Spleen (tissue), 7 donors: Measurements from ENCODE around the gene CACNA1D.

ENCODE experiments used
- POLR2A ChIP-seq, 3 donors: fragments of 450-650 bp; IDR thresholded peaks; one replicate each; pipeline ENCODE4 v1.5.1; 2017; ENCODE audit warnings: antibody characterized with exemption in 3 of 3, mild to moderate bottlenecking in 1 of 3
- TF ChIP-seq, protein P1 (sequence below), 11 experiments: fragments of 200-600 bp in 7 of 11; fragments of 450-650 bp in 4 of 11; sonication (generic) in 4 of 11; IDR thresholded peaks in 8 of 11; conservative IDR thresholded peaks in 3 of 11; 1 replicate in 7 of 11; 2 replicates in 4 of 11; pipeline versions ENCODE4 v1.4.0 to v1.8.0; 2016 to 2021; ENCODE audit warnings: antibody characterized with exemption in 11 of 11, inconsistent platforms in 4 of 11, mild to moderate bottlenecking in 1 of 11
- donor health status: DM: no; HTN: no; CAD: no; lungs with moderate emphysema.
- donor health status: DM: no; HTN: no; CAD: no.
- donor health status: DM: no; HTN: no; CAD: no.

DNA sequence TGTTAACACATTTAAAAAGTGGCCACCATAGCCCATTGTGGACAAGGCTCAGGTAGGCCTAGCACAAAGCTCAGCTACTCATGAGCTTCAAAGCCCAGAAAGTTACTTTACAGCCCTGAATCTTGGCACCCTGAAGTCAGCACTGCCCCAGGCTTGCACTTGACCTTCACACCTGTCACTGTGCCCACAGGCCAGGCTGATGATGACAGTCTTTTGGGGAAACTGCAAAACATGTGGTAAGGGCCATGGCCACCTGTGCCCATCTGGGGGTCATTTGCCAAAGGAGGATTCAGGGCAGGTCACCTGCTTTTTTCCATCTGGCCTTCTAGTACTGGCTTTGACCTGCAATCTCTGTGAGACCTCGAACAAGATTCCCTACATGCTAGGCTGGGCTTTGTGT is 340.8 kb downstream of the CACNA1D start:
- TF ChIP-seq, protein P1, sequence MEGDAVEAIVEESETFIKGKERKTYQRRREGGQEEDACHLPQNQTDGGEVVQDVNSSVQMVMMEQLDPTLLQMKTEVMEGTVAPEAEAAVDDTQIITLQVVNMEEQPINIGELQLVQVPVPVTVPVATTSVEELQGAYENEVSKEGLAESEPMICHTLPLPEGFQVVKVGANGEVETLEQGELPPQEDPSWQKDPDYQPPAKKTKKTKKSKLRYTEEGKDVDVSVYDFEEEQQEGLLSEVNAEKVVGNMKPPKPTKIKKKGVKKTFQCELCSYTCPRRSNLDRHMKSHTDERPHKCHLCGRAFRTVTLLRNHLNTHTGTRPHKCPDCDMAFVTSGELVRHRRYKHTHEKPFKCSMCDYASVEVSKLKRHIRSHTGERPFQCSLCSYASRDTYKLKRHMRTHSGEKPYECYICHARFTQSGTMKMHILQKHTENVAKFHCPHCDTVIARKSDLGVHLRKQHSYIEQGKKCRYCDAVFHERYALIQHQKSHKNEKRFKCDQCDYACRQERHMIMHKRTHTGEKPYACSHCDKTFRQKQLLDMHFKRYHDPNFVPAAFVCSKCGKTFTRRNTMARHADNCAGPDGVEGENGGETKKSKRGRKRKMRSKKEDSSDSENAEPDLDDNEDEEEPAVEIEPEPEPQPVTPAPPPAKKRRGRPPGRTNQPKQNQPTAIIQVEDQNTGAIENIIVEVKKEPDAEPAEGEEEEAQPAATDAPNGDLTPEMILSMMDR (IDR thresholded peaks at IDR 0.05 in 8 of 11, conservative IDR thresholded peaks at IDR 0.05 in 3 of 11): no peak
- no peak for TF ChIP-seq POLR2A (IDR thresholded peaks at IDR 0.05)
